ENCODE measurements around the gene TMEM184A. TPM values are rescaled to one million over a fixed set of nuclear protein-coding genes. Genes with fewer than 3 reads are reported as not detected.

The TMEM184A gene
- total RNA-seq, 1 donor from 2014 or later: 6.6 TPM

GRCh38 chr7:1558181-1558811 lies 2.3 kb upstream of the TMEM184A start:
- peak; percentile 68 for DNase-seq (ENCODE audit: extremely low spot score, unreplicated experiment)
- Mint-ChIP-seq H3K36me3 (no peaks in the 10 kb centered on the region), H3K27ac (peak overlapping the region; percentile 66), H3K4me3 (no peak overlapping the region), H3K4me1 (ENCODE audit: unreplicated experiment) (peaks cover 11% of the 10 kb centered on the region), H3K9me3 (no peaks in the 10 kb centered on the region), H3K27me3 (no peaks in the 10 kb centered on the region)
- peak; percentile 22 for TF ChIP-seq CTCF (conservative IDR thresholded peaks at IDR 0.05)

GRCh38 chr7:1557771-1558170 lies 1.8 kb upstream of the TMEM184A start:
- no peaks in the 10 kb centered on the region for H3K9me3 Mint-ChIP-seq
- no peaks in the 10 kb centered on the region for H3K36me3 Mint-ChIP-seq
- no peak overlapping the region for H3K4me3 Mint-ChIP-seq
- H3K27ac Mint-ChIP-seq: peak overlapping the region; percentile 66
- peak; percentile 68 for DNase-seq (ENCODE audit: extremely low spot score, unreplicated experiment)
- no peak for TF ChIP-seq CTCF (conservative IDR thresholded peaks at IDR 0.05)
- H3K27me3 Mint-ChIP-seq: no peaks in the 10 kb centered on the region
- H3K4me1 Mint-ChIP-seq (ENCODE audit: unreplicated experiment): peaks cover 11% of the 10 kb centered on the region

- Mint-ChIP-seq H3K4me1 (ENCODE audit: unreplicated experiment) (peaks cover 7% of the 10 kb centered on the region), H3K36me3 (no peaks in the 10 kb centered on the region), H3K27me3 (no peaks in the 10 kb centered on the region), H3K4me3 (no peak overlapping the region), H3K9me3 (no peaks in the 10 kb centered on the region), H3K27ac (no peak overlapping the region)
- no peak for TF ChIP-seq CTCF (conservative IDR thresholded peaks at IDR 0.05)
- DNase-seq (ENCODE audit: extremely low spot score, unreplicated experiment): no peak
Measured at GRCh38 chr7:1557006-1557405, 1.0 kb upstream of the TMEM184A start.

- no peaks in the 10 kb centered on the region for H3K36me3 Mint-ChIP-seq
- no peaks in the 10 kb centered on the region for H3K9me3 Mint-ChIP-seq
- DNase-seq (ENCODE audit: extremely low spot score, unreplicated experiment): no peak
- no peaks in the 10 kb centered on the region for H3K27me3 Mint-ChIP-seq
- H3K27ac Mint-ChIP-seq: peak overlapping the region; percentile 85
- TF ChIP-seq CTCF (conservative IDR thresholded peaks at IDR 0.05): no peak
- peaks cover 5% of the 10 kb centered on the region for H3K4me1 Mint-ChIP-seq (ENCODE audit: unreplicated experiment)
- H3K4me3 Mint-ChIP-seq: no peak overlapping the region
Measured at GRCh38 chr7:1555046-1555812, 776 bp downstream of the TMEM184A start.

GRCh38 chr7:1554333-1555045 lies 1.5 kb downstream of the TMEM184A start:
- H3K4me3 Mint-ChIP-seq: no peak overlapping the region
- H3K27me3 Mint-ChIP-seq: no peaks in the 10 kb centered on the region
- peak overlapping the region; percentile 46 for H3K27ac Mint-ChIP-seq
- H3K36me3 Mint-ChIP-seq: no peaks in the 10 kb centered on the region
- no peak for DNase-seq (ENCODE audit: extremely low spot score, unreplicated experiment)
- peaks cover 5% of the 10 kb centered on the region for H3K4me1 Mint-ChIP-seq (ENCODE audit: unreplicated experiment)
- no peaks in the 10 kb centered on the region for H3K9me3 Mint-ChIP-seq
- no peak for TF ChIP-seq CTCF (conservative IDR thresholded peaks at IDR 0.05)

All from type B pancreatic cell (in vitro differentiated cells).